GM12891 (cell line): Measurements from ENCODE around the gene ATG7.

Experiments
- PAX5 ChIP-seq: IDR thresholded peaks from 2 replicates; pipeline ENCODE4 v1.6.1; 2011; ENCODE audit warnings: low read length, moderate library complexity, mild to moderate bottlenecking; ENCODE audit not compliant: insufficient read depth, severe bottlenecking
- POLR2A ChIP-seq: IDR thresholded peaks from 2 replicates; pipeline ENCODE4 v1.6.1; 2011; ENCODE audit warnings: low read depth, low read length, control low read depth
- POLR2AphosphoS5 ChIP-seq: IDR thresholded peaks from 2 replicates; pipeline ENCODE4 v1.6.1; 2011; ENCODE audit warnings: low read depth, low read length, control low read depth
- SPI1 ChIP-seq: IDR thresholded peaks from 2 replicates; pipeline ENCODE4 v1.6.1; 2011; ENCODE audit warnings: low read depth, low read length, control low read depth
- TAF1 ChIP-seq: IDR thresholded peaks from 2 replicates; pipeline ENCODE4 v1.6.1; 2011; ENCODE audit warnings: low read depth, low read length, control low read depth

DNA sequence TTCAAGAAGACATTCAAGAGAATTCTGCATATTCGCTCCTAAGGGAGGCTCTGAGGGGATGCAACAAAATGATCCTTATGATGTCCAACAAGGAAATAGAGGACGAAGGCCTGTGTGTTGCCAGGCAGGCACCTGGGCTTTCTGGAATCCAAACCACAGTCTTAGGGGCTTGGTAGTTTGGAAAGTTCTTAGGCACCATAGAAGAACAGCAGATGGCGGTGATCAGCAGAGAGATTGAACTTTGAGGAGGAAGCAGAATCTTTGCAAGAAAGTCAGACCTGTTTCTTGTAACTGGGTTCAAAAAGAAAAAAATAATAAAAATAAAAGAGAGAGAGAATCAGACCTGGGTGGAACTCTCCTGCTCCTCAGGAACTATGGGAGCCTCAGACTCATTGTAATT lies 11.7 kb upstream of the ATG7 start:
- TF ChIP-seq POLR2A (no peak), POLR2AphosphoS5 (no peak), TAF1 (no peak), SPI1 (no peak), PAX5 (no peak)
